NCI-H446 (cell line): Measurements from ENCODE around the gene ACAN.

Experiments used
- DNase-seq, 2 experiments: peaks; one replicate each; lab custom pipeline; 2025; lab: John Stamatoyannopoulos, UW

The ACAN gene

DNA sequence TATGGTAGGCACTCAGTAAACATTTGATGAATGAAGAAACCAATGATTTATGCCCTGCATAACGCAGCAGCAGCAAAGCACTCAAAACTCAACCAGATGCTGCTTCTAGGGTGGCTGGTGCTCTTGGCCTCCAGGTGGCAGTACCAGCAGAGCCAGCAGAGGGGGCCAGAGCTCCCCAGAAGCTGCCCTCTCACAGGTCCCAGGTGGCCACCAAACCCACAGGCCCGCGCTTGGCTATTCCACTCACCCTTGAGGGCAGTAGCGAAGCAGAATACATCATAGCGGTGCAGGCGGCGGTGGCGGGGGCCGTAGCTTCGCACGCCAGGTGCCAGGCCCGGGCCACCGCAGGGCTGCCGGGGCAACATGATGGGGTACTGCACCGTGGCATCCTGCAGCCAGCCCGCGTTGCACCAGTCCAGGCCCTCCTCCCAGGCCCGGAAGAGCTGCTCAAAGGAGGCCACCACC, 75.5 kb downstream of the ACAN start:
- peak in 1 of 2 experiments; percentile 33 for DNase-seq

DNA sequence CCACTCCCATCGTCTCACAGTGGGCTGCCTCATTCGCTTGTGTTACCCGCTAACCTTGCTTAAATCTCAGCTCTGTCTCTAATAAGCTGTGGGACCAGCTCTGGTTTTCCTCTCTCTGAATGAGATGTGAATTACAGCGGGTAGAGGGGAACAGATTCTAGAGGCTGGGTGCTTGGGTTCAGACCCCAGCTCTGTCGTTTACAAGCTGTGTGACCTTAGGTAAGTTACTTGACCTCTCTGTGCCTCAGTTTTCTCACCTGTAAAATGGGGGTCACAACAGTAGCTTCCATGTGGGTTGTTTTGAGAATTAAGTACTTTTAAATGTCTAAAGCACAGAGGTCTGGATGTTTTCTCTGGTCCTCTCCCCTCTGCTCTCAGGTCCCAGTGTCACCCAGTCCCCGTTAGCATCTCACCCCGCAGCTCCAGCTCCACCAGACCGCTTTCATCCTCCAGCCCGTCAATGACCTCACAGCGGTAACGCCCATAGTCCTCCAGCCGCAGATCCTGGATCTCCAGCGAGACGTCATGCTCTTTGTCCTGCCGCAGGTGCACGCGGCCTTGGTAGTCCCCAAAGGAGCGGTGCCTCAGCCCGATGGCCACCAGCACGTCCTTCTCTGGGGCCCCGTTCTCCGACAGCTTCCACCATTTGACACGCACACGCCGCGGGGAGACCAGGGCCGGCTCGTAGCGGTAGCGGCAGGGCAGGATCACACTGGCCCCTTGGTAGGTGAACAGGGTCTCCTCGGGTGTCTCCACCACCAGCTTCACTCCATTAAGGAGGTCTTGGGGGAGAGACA, 77.9 kb downstream of the ACAN start:
- no peak for DNase-seq

DNA sequence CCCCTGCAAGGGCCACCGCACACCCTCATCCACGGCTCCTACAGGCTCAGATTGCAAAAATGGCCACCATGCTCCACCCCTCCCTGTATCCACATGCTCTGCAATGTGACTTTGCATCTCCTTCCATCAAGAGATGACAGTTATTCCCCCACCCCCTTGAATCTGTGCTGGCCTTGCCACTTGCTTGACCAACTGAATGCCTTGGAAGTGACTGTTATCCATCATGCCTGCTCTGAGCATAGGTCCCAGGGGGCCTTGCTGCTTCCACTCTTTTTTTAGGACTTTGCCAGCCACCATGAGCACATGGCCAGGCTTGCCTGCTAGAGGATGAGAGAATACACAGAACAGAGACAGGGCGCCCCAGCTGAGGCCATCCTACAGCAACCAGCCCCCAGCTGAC, 78.5 kb downstream of the ACAN start:
- no peak for DNase-seq

DNA sequence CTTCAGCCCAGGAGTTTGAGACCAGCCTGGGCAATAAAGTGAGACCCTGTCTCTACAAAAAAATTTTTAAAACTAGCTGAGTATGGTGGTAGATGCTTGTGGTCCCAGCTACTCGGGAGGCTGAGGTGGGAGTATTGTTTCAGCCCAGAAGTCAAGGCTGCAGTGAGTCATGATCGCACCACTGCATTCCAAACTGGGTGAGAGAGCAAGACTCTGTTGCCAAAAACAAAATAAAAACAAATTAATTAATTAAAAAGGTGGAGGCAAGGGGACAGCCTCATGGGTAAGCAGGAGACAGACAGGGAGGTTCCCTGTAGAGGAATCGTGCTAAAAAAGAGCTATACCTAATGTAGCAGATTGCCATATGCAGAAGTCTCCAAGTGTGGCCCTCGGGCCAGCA, 79.5 kb downstream of the ACAN start:
- DNase-seq, result no peak

DNA sequence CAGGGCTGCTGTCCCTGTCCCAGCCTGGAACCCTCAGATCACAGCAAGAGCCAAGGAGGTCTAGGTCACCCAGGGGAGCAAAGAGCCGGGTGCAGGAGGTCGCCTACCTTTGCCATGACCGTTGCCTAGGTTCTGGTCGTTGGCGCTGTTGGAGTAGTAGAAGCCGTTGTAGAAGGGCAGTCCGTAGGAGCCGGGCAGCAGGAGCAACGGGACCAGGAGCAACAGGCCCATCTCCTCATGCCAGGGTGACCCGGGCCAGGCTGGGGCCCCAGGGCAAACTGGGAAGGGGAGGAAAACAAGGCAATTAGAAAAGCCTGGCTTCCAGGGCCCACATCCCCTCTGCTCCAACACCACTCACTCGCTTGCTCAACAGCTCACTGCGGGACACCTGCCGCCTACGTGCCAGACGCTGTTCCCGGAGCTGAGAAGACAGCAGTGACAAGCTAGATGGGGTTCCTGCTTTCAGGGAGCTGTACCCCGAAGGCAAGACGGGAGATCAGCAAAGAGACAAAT, 83.9 kb downstream of the ACAN start:
- DNase-seq, result no peak

DNA sequence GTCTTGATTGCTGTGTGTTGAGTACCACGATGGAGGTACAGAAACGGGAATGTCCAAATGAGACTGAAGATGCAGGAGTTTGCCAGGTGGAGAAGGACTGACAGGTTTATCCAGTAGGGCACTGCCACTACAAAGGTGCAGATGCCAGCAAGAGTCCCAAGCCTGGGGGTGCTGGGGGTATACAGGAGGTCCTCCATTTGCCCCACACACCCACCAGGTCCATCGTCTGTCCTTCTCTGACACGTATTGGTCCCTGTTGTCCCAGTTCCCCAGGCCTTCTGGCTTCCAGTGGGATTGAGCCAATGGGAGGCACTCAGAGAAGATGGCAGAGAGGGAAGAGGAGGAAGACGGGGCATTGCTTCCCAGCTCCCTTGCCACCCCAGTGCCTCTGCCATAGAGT, 85.5 kb downstream of the ACAN start:
- DNase-seq, result no peak

DNA sequence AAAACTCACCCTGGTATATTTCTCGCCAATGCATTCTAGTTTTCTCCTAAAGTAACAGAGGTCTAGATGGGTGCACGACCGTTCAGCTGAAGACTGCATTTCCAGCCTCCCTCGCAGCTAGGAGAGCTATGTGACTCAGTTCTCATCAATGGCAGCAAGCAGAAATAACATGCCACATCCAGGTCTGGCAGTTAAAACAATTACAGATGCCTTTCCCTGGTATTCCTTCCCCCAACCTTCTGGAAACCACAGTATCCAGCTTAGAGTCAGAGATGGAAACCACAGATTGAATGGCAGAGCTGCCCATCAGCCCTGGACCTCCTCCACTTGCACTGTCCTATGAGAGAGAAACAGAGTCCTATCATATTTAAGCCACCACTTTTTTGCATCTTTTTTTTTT, 87.3 kb downstream of the ACAN start:
- no peak for DNase-seq

DNA sequence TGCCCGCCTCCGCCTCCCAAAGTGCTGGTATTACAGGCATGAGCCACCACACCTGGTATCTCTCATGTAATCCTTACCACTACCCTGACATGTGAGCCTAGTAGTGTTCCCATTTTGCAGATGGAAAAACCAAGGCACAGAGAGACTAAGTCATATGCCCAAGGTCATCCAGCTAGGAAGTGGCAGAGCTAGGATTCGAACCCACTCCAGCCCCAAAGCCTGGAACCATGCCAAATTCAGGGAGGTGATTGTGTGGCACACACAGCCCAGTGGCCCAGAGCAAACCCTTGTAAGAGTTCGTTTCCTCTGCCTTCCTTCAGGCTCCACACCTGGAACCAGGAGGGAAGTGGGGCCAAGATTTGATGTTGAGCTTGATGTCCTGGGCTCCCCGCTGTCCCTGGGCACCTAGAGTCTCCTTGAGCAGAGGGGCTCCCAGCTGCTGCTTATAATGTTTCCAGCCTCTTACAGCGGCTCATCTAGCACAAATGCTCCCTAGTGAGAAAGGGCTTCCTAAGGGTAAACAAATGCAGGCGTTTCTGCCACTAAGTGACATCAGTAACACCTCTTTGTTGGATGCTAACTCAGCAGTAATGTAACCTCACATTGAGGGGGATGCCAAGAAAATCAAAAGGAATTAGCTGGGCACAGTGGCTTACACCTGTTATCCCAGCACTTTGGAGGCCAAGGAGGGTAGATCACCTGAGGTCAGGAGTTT, 88.5 kb downstream of the ACAN start:
- DNase-seq, result no peak

DNA sequence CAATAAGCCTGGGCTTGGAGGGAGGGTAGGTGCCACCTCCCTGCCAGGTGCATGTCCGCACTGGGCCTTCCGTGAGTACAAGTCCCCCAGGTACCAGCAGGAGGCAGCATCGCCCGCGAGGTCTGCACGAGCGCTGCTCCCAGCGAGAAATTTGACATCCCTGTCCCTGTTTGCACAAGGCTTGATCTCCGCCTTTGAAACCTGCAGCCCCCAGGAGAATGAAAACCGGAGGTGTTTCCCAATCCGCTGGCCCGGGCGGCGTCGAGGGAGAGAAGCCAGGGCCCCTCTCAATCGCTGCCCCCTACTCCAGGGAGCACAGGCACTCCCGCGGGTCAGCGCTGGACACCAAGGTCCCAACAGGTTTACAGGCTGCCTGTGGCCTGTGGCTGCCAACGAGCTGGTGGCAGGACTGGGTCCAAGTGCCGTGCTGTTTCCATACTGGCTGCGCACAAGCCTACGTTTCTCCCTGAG, 91.1 kb downstream of the ACAN start:
- no peak for DNase-seq

DNA sequence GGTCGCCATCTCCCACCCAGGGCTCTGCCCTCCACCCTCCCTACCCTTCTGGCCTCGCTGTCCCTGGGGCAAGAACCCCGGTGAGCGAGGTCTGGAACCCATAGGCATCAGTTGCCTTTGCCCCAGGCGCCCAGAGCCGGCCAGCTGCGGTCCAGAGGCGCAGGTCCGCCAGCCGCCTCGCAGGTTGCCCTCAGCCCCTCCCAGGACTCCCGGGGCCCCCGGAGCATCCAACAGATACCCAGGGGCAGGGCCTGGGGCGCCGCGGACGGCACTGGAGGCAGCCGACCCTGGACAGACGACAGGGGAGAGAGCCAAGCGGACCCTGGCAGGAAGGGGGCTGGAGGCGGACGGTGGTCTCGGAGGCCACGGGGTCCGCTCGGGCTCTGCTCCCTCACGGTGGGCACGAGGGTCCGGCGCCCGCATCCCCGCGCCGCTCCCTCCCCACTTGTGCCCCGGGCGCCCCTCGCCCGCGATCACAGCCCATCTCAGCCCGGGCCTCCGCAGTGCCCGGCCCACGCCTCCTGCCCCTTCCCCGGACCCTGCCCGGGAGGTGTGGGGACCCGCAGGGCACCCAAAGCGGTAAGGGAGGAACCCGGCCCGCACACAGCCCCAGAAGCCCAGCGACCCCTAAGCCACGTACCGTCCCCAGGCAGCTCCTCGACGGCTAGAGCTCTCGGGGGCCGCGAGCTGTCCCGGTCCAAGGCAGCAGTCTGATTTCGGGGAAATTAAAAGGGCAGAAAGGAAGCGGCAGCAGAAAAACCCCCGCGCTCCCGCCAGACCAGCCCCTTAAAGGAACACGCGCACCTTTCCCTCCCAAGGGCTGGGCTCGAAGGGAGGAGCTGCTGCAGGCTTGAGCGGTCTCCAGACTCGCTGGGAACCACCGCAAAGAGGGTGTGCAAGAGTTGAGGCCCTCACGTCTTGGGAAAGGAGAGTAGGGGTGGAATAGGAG, 91.9 kb downstream of the ACAN start, which contains the start of gene HAPLN3:
Gene HAPLN3, minus strand, starts transcription at position 726 of the 949 bp plus-strand sequence. CDS start 8,246 bp downstream, outside the sequence.
- no peak for DNase-seq

DNA sequence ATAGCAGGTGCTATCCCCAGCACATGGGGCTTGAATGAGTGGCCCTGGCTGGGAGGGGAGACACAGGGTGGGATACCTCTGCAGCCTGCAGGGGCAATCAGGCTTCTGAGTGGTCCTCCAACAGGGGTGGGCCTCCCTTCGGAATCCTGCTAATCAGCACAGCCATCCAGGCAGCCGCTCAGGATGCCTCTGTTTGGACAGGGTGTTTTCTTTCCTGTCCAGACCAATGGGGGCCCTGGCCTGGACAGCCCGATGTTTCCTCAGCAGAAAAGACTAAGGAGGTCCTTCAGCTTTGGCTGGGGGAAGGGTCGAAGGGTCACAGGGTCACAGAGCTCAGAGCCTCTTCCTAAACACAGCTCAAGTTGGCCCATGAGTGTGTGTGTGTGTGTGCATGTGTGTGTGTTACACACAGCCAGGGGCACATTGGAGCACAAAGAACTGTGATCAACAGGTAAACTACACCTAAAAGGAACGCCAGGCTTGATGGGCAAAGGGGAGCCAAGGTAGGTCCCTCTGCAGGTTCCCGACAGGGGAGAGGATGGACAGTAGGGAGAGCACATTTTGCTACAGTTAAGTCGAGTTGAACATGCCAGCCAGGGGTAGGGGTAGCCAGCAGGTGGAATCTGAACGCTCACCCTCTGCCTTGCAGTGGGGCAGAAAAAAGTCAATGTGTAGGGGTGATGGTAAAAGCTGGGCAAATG, 93.2 kb downstream of the ACAN start:
- no peak for DNase-seq

DNA sequence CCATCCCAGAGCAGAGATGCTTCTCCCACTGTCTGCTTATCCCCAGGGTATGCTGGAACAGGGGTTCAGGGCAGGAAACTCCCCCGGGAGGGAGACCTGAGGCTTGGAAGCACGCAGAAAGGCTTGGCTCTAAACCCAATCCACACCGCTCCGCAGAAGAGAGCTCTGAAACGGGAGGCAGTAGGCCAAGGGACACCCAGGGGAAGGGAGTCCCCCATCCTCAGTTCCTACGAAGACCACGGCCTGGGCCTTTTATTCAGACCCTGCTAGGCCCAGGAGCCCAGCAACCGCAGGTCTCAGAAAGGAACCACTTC, 93.9 kb downstream of the ACAN start:
- no peak for DNase-seq

DNA sequence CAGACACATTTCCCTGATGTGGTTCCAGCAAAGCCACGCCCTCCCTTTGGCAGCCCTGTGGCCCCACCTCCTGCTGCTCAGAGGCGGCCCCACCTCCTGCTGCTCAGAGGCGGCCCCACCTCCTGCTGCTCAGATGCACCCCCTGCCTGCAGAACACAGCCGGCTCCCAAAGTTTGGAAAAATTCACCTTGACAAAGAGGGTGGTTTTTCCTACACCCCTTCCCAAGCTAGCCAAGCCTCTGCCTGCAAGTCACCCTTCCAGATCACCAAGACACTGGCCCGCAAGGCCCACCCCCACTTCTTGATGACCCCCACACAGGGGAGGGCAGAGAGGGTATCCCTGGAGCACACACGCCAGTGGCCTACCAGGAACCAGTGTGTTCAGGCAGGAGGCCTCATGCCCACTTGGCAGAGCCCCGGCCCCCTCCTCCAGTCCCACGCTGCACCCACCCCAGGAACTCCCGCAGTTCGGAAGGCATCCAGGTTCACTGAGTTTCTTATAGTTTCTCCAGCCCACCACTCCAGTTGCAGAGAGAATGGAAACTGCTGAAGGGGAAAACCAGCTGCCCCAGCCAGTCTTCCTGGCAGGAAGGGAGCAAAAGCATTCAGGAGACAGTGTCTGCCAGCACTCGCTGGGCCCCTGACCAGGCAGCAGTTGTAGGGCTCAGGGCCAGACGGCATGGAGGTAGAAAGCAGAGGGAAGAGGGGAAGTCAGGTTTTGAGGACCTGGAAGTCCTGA, 94.4 kb downstream of the ACAN start:
- peak in 1 of 2 experiments; percentile 50 for DNase-seq

DNA sequence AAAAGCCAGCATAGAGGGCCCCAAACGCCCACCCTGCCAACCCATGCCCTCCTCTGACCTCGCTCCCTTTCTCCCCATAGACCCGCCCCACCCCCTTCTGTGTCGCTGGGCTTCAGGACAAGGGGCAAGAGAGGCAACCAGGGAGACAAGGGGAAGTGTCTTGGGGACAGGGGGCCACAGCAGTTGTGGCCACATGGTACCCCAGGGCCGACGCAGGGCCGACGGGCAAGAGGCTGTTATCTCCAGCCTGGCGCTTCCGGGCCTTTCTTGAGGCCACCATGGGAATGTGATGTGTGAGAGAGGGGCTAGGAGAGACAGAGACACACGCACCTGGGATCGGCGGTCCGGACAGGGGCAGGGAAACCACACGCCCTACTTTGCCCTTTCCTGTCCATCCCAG, 95.5 kb downstream of the ACAN start:
- no peak for DNase-seq

DNA sequence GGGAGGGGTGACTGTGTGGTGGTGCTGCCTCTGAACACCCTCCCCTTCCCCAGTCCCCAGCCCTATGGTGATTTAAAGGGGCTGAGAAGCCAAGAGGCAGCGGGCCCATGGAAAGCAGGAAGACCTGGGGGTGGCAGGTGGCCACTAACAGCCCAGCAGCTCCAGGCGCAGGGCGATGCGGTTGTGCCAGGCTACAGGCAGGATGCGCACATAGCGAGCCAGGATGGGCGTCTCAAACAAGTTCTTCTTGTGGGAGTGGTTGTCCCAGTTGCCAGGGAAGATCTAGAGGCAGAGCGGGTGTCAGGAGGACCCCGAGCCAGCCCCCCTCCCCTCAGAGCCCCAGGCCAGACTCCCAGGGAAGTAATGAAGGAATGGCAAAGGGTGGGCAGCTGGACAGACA, 96.0 kb downstream of the ACAN start:
- DNase-seq, result no peak

DNA sequence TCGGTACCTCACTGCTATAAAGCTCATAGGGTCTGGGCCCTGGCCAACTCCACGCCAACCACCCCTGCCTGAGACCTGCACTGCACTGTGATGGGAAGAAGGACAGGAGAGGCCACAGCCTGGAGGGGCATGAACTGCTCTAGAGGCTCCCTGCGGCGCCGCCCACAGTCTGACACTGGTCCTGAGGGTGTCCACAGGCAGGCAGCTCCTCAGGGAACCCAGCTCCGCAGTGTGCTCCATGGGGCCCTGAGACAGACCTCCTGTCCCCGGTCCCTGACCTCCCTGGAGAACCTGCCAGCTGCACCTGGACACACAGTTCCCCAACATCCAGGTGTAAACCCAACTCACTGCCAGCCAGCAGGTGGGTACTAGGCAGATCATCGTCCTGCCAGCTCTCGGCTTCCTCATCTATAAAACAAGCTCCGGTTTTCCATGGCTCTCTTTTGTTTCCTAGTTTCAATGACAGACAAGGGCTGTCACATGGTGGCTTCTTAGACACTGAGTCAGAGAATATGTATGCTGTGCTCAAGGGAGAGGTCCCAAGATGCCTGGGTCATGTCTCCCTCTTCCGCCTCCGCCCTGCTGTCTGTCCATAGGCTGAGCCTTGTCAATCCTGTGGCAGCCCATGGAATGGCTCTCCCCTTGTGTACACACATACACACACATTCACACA, 97.2 kb downstream of the ACAN start:
- DNase-seq, result no peak

DNA sequence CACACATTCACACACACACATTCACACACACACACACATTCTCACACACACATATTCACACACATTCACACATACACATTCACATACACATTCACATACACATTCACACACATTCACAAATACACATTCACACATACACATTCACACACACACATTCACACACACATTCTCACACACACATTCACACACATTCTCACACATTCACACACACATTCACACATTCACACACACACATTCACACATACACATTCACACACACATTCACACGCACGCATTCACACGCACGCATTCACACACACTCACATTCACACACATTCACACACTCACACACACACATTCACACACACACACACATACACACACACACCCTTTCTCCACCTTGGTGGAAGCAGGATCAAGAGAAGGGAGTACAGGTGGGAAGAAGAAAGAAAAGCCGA, 97.8 kb downstream of the ACAN start:
- no peak for DNase-seq

DNA sequence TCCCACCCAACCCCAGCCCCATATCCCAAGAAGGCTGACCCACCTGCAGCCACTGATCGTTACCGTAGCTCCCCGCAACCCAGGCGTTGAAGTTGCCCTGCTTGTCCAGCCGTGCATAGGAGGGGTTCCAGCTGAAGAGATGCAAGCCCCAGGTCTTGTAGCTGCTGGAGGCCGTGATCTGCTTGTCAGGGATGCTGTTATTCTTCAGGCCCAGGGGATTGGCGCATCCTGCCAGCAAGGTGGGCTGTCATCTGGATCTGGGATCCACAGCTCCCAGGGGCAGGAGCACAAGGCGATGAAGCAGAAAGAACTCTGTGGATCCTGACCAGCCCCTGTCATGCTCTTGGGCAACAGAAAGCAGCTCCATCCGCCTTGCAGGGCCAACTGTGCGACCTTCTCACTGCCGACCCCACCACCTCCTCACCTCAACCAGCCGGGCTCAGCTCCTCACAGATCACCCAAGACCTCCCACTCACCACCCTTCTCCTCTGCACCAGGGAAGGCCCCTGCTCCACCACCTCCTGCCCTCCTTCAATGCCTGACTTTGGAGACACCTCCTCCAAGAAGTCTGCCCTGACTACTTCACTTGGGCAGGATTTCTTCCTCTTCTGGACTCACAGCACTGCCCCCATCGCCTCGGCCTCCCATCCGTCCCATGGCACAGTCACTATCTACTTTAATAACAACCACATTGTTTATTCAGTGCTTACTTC, 98.4 kb downstream of the ACAN start:
- DNase-seq, result no peak

DNA sequence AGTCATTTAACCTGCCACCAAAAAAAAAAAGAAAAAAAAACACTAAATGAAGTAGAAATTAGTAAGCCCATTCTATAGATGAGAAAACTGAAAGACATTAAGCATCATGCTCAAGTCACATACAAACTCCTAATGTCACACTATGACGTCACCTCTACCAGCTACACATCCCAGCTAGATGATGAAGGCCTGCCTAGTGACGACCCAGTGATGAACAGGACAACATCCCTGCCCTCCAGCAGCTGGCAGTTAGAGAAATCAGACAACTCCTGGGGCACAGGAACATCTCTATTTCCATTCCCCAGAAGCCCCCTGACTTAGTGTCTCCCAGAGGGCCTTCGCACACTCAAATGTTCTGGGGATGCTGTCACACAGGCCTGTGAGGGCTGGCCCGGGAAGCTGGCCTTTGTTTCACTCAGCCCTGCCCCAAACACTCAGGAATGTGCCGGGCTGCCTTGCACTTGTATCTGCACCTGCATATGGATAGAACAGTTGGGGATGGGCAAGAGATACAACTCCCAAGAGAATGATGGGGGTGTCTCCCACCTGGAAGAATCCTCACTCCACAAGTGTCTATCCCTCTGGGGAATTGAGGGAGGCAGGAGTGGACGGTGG, 99.1 kb downstream of the ACAN start:
- no peak for DNase-seq
